Stimulated activated CD4-positive, alpha-beta T cell treated with anti-CD3 and anti-CD28 coated beads, TNF-alpha, amount 100 ng/mL, for 4 hours (primary cell): ENCODE data around the gene MDC1.
A peak's percentile ranks its signal among the peaks of the same experiment; 100 is the strongest.
"Not testable (repeated sequence)": the region's sequence is repeated elsewhere in the genome, so short reads cannot be mapped to it uniquely, and the experiment has no call there.

Experiments
- DNase-seq, 3 experiments: peaks; one replicate each; pipeline ENCODE4 v3.0.0-alpha.2; 2020; ENCODE audit warnings: low read depth in 3 of 3

MDC1 gene

GRCh38 chr6:30679765-30680535, 37.1 kb downstream of the MDC1 start:
- no peak for DNase-seq

DNA sequence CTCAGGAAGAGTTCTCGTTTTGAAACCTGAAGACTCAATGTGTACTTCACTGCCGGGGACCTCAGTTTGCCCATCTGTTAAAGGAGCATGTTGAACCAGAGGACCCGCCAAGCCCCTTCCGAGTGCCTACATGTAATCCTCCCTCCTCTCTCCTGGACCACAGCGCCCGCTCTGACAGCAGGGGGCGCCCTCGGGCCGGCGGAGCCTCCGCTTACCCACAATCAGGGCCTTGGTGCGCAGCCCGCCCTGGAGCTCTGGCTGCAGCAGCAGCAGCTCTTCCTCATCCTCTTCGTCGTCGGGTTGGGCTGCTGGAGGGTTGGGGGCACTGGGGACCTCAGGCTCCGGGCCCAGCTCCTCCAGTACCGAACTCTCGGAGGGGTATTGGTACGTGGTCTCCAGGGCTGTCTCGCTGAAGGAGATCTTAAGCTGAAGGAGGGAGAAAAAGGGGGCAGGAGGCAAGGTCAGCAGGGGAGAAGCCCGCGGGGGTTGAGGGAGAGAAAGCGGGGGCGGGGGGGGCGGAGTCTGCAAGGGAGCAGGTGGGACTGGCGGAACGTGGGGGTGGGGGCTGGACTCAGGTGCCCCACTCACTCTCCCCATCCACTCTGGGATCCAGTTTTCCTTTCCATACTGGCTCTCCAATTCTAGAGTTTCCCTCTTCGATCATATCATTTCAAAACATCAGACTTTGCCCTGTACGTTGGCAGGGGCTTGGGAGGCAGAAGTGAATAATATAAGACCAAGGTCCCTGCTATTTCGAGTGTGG, 37.9 kb downstream of the MDC1 start:
- peak; percentile 82 to 91 (median 85) for DNase-seq

- no peak for DNase-seq
These were observed 40.3 kb downstream of the MDC1 start for GRCh38 chr6:30676660-30677285.

DNA sequence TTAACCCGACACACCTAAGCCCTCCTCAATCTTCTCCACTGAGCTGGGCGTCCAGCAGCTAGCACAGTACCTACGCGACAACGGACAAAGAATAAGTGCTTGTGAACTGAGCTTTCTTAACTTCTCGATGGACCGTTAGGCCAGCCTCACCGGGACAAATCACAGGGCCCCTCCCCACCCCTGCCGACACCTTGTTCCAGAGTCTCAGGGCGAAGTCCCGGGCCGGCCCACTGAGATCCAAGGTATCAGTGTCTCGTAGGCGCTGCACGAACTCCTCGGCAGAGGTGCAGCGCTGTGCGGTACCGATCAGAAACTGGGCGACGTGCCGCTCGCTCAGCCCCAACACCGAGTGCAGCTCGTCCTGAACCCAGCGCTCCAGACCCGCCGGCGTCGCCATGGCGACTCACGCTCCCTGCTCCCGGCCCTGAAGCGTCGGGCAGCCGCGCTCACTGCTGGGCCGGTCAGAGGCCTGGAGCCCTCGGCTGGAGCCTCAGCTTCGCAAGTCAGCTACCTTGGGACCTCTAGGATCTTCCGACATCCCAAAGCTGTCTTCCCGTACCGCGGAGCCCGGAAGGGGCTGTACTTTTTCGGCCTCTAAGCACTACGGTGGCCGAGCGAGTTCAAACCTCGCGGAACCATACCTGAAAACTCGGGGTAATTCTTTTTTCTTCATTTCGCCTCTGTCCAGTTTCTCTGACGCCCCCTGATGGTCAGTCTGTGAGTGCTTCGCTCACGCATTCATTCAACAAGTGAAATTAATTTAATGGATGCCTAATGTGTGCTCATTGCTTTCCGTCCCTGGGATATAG, 44.4 kb downstream of the MDC1 start, which contains the start of gene DHX16:
DHX16 (minus strand) TSS at position 562 of the 809 bp plus-strand sequence; CDS start at position 397, 165 bp downstream.
- DNase-seq: peak; percentile 75 to 84 (median 78)

DNA sequence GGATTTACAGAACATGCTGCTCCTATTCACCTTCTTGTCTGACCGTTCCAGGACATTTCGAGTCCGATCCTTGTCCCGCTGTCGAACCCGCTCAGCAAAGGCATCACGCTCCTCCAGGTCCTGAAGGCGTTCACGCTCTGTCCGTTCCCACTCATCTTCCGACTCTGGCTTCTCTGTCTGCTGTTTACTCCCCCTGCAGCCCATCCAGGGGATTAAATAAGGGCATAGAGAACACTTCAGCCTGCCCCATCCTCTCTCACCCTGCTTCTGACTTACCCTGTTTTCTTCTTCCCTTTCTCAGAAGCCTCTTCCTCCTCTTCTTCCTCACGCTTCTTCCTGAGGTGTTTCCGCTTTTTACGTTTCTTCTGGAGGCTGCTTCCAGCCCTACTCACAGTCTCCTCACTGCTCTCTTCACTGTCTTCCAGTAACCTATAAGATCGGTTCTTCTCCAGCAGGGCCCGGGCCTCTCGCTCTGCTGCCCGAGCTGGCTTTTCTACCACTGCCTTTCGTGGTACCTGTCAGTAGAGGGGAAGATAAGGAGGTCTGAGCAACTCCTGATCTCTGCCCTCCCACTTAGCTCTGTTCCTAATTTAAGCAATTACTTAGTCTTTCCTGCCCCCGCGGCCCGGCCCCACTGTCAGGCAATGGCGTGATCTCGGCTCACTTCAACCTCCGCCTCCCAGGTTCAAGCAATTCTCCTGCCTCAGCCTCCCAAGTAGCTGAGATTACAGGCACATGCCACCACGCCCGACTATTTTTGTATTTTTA, 46.1 kb downstream of the MDC1 start:
- no peak for DNase-seq

- DNase-seq: not testable (repeated sequence)
These were observed 50.8 kb downstream of the MDC1 start for GRCh38 chr6:30666300-30666699.

GRCh38 chr6:30664994-30665767, 51.9 kb downstream of the MDC1 start:
- DNase-seq: no peak

- not testable (repeated sequence) for DNase-seq
These were observed 59.2 kb downstream of the MDC1 start for GRCh38 chr6:30657922-30658321.

GRCh38 chr6:30657454-30657853, 59.6 kb downstream of the MDC1 start:
- DNase-seq: no peak

DNA sequence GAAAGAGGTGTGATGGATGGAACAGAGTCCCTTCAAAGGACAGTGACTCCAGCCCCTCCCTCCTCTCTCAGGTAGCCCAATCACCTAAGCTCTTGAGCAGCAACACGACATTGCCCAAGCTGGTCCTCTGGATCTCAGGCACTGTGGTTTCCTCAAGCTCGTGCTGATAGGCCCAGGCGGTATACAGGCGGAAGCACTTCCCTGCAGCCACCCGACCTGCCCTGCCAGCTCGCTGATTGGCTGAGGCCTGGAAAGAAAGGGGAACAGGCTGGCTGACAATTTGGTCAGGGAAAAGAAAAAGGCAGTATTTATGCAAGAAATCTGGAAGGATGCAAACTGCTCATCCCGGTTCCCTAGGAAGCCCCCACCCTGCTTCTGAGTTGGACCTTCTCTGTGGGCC, 60.6 kb downstream of the MDC1 start:
- DNase-seq: no peak

DNA sequence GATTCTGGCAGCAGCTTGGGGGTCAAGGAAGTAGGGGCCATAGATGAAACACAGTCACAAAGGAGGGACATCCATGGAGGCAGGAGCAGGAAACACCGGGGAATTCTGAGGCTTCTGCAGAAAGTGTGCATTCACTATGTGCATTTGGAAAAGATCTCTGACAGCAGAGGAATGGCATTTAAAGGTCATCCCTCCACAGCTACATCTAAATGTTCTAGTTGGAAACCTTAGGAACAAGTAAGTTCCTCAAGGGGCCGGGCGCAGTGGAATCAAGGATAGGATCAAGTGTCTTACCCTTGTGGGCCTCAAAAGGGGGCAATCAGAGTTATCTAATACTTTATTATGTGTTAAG, 61.4 kb downstream of the MDC1 start:
- no peak for DNase-seq

GRCh38 chr6:30654798-30655742, 62.0 kb downstream of the MDC1 start:
- DNase-seq: no peak

DNA sequence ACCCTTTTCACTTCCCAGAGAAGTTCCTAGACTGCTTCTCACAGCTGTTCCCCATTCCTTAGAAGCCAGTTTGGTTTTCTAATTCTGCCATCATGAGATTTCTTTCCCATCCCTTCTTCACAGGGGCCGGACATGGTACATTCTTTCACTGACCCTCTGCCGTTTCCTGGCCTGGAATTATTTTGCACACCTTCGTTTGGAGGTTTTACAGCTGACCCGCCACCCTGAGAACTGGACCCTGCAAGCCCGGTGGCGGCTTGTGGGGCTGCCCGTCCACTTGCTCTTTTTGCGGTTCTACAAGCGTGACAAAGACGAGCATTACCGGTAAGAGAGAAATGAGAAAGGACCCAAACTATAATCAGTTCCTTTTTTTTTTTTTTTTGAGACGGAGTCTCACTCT, 65.9 kb downstream of the MDC1 start:
- DNase-seq: no peak
